DMS 273 (cell line): ENCODE data around the gene SENP8.

Experiments
- DNase-seq: peaks from one replicate; lab custom pipeline; 2025; ENCODE audit not compliant: unreplicated experiment; lab: John Stamatoyannopoulos, UW

The SENP8 gene

GRCh38 chr15:72174551-72175165 is 56.5 kb downstream of the SENP8 start:
- no peak for DNase-seq

GRCh38 chr15:72175186-72176044 is 57.2 kb downstream of the SENP8 start:
- DNase-seq, result no peak

DNA sequence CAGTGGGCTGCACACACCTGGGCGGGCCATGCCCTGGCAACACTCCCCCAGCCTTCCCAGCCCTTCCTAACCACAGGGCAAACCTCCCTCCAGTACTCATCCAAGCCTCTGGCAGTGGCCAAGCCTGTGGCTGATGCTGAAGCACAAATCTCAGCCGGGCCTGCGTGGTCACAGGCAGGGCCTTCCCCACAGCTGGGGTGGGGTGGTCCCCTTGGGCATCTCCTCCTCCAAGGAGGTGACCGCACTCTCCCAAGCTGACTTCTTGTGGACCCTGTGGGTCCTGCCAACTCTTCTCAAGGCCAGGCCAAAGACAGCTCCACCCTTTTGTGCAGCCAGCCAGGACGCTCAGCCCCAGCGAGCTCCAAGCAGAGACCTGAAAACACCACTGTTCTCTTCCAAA is 58.0 kb downstream of the SENP8 start:
- no peak for DNase-seq

- DNase-seq, result no peak
Observed at GRCh38 chr15:72176743-72177142, 58.5 kb downstream of the SENP8 start.

GRCh38 chr15:72178976-72179585 is 60.9 kb downstream of the SENP8 start:
- no peak for DNase-seq

DNA sequence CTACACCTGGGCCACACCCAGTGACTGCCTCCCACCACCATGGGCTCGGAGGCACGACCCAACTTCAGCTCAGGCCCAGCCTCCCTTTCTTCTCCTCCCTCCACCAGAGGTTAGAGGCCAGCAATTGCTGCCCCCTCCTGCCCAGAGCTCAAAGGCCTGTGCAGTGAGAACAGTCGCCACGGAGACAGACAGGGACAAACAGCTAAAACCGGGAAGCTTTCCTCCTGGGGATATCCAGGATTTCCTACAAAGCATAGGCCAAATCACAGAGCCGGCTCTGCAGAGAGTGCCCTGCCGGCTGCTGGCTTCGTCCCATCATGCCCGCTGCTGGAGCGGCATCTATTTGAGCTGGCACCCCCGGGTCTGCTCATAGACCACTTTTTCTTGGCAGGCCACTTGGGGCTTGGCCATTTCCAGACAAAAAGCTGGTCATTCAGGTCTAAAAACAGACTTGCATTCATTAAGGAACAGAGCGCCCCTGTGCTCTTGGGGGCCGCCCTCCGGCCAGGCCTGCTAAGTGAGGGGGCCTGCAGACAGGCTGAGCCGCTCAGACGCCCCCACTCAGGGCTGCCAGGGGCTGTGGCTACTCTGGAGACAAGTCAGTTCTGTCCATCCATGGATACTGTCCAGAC is 61.9 kb downstream of the SENP8 start:
- no peak for DNase-seq

- no peak for DNase-seq
Observed at GRCh38 chr15:72180761-72181324, 62.6 kb downstream of the SENP8 start.

DNA sequence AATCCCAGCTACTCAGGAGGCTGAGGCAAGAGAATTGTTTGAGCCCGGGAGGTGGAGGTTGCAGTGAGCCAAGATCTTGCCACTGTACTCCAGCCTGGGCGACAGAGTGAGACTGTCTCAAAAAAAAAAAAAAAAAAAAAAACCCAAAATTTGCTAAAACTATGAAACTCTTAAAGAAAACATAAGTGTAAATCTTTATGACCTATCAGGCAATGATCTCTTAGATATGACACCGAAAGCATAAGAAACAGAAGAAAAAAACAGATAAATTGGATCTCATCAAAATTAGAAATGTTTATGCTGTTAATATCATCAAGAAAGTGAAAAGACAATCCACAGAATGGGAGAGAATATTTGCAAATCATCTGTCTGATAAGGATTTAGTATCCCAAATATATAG is 64.0 kb downstream of the SENP8 start:
- no peak for DNase-seq

GRCh38 chr15:72182673-72183072 is 64.5 kb downstream of the SENP8 start:
- DNase-seq, result no peak

DNA sequence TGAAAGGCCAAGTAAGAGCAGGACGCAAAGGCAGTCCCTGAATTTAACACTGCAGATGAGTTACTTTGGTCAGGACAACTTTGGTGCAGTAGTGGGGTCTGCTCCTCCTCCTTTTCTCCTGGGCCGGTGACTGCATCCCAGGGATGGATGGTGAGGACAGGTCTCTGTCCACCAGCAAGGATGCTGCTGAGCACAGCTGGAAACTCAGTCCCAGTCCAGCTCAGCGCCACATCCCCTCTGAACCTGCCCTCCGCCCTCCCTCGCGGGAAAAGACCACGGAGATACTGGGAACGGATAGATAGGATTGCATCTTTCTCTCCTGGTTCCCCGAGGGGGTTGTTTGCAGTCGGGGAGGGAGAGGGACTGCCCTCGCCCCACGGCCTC is 65.6 kb downstream of the SENP8 start:
- no peak for DNase-seq

DNA sequence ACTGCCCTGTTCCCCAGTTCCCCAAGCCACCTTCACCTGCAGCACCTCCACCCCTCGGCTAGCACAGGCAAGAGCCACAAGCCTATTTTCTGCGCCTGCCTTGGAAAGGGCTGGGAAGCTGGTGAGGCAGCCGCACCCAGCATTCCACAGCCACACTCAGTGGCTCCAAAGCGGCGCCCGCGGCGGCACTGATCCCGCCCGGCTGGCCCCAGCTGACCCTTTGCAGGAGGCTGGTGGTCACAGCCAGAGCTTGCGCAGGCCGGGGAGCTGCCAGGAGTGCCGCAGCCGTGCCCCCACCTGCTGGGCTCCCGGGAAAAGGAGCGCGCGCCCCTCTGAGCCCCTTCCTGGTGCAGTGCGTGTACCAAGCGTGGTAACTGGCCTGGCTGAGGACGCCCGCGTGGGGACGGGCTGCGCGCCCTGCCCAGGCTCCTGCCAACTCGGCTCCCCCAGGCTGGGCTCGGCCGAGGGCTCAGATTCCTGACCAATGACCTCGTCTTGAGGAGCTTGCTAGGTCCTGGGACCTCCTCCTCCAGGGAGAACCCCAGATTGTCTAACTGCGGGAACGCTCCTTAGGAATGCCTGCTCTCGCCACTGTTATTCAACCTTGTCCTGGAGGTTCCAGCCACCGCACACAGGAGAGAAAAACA is 66.1 kb downstream of the SENP8 start:
- no peak for DNase-seq

GRCh38 chr15:72189250-72189902 is 71.2 kb downstream of the SENP8 start:
- DNase-seq, result no peak

DNA sequence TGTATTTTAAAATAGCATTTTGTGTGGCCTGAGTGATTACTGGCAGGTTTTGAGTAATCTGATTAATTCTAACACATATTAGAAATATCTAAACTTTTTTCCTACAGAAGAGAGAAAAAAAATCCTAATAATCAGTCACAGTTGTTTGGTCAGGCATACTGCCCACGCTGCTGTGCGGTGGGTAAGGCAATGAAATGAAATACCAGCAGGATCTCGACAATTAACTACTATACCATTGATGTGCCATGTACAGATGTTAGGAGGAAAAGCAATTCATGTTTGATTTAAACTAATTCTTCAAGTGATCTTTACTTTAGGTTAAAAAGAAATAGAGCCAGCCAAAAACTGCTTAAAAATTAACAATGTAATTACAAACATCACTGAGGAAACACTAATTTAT is 74.2 kb downstream of the SENP8 start:
- DNase-seq, result no peak
